GM18861 (cell line): ENCODE data around the gene LCLAT1.

ENCODE experiments used
- ATAC-seq: cut with Tn5 transposase; IDR thresholded peaks from one replicate; pipeline ENCODE4 v1.9.1; 2021; ENCODE audit not compliant: unreplicated experiment

The LCLAT1 gene

GRCh38 chr2:30447149-30448045 is at the start of gene LCLAT1:
LCLAT1 (plus strand) TSS chr2:30447246; CDS start chr2:30525591, 78,345 bp downstream.
- peak; percentile 96 for ATAC-seq

- no peak for ATAC-seq
Observed at GRCh38 chr2:30398084-30398873, 48.8 kb upstream of the LCLAT1 start.

- ATAC-seq = no peak
Observed at GRCh38 chr2:30400151-30400954, 46.7 kb upstream of the LCLAT1 start.

- no peak for ATAC-seq
Observed at GRCh38 chr2:30402441-30403182, 44.4 kb upstream of the LCLAT1 start.

- ATAC-seq = no peak
Observed at GRCh38 chr2:30403592-30404312, 43.3 kb upstream of the LCLAT1 start.

GRCh38 chr2:30404319-30405259 is 42.5 kb upstream of the LCLAT1 start:
- ATAC-seq = no peak

- ATAC-seq = no peak
Observed at GRCh38 chr2:30405260-30405605, 41.8 kb upstream of the LCLAT1 start.

- no peak for ATAC-seq
Observed at GRCh38 chr2:30406853-30407252, 40.2 kb upstream of the LCLAT1 start.

GRCh38 chr2:30408961-30409387 is 38.1 kb upstream of the LCLAT1 start:
- no peak for ATAC-seq

- ATAC-seq = no peak
Observed at GRCh38 chr2:30410217-30410616, 36.8 kb upstream of the LCLAT1 start.

GRCh38 chr2:30412047-30412683 is 34.9 kb upstream of the LCLAT1 start:
- ATAC-seq = no peak

- ATAC-seq = no peak
Observed at GRCh38 chr2:30412684-30413570, 34.1 kb upstream of the LCLAT1 start.

GRCh38 chr2:30414961-30415360 is 32.1 kb upstream of the LCLAT1 start:
- no peak for ATAC-seq

GRCh38 chr2:30417253-30417652 is 29.8 kb upstream of the LCLAT1 start:
- no peak for ATAC-seq

- no peak for ATAC-seq
Observed at GRCh38 chr2:30421026-30421603, 25.9 kb upstream of the LCLAT1 start.

GRCh38 chr2:30421604-30422443 is 25.2 kb upstream of the LCLAT1 start:
- peak; percentile 40 for ATAC-seq
